Testis (tissue), 2 donors: Measurements from ENCODE around the gene KBTBD12.

Source experiments
- CTCF ChIP-seq, 3 experiments: fragments of 450-650 bp in 2 of 3; fragments of 200-600 bp in 1 of 3; sonication (generic) in 1 of 3; IDR thresholded peaks; one replicate each; pipeline ENCODE4 v1.5.1; 2016 to 2019; ENCODE audit warnings: antibody characterized with exemption in 3 of 3, mild to moderate bottlenecking in 2 of 3, moderate library complexity in 1 of 3
- POLR2A ChIP-seq: fragments of 450-650 bp; IDR thresholded peaks from one replicate; pipeline ENCODE4 v1.6.1; 2017; ENCODE audit warnings: antibody characterized with exemption, mild to moderate bottlenecking, moderate library complexity

- TF ChIP-seq CTCF (IDR thresholded peaks at IDR 0.05) = no peak
- TF ChIP-seq POLR2A = no peak
These were observed 44.9 kb upstream of the KBTBD12 start for GRCh38 chr3:127870156-127870555.
